Kidney tubule cell (primary cell): Measurements from ENCODE around the gene SEPTIN10.
A peak's percentile ranks its signal among the peaks of the same experiment; 100 is the strongest.
"Not testable (repeated sequence)": the region's sequence is repeated elsewhere in the genome, so short reads cannot be mapped to it uniquely, and the experiment has no call there.

Experiments
- DNase-seq: peaks from one replicate; pipeline ENCODE4 v3.0.0-alpha.2; 2018; ENCODE audit warnings: low spot score

The SEPTIN10 gene

GRCh38 chr2:109613922-109614714 is at the start of gene SEPTIN10, which contains the start of gene SOWAHC:
TSS of gene SEPTIN10 (minus strand) at chr2:109613966. CDS start at chr2:109613827, 139 bp downstream.
TSS of gene SOWAHC (plus strand) at chr2:109614364. CDS start at chr2:109614490, 126 bp downstream.
- peak; percentile 100 for DNase-seq

GRCh38 chr2:109662889-109663288 is 49.1 kb upstream of the SEPTIN10 start:
- no peak for DNase-seq

DNA sequence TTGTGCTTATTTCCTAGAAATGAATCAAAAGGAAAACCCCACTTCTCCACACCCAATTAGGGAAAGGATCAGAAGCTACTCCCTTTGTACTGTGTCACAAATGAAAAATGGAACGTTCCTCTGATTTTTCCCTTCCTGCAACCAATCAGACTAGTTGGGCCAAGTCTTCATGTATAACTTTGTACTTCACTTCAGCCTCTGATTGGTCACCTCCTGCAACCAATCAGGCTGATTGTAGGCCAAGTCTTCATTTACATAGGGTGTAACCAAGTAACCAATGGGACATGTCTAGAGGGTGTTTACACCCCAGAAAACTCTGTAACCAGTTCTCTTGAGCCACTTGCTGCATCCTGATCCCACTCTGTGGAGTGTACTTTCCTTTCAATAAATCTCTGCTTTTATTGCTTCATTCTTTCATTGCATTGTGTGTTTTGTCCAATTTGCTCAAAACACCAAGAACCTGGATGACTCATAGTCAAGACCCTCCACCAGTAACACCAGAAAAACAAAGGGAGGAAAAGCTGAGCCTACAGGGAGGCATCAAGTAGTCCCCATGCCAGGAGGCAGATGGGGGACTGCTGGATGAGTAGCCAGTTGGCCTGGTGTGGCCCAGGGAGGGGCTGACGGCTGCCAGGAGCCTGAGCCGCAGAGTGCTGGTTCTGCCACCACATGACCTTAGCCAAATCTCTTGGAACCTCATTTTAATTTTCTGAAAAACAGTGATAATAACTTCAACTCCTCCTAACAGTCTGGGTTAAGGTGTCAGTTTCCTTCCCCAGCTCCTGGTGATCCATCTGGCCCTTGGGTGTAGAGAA is 46.5 kb upstream of the SEPTIN10 start:
- DNase-seq: no peak

GRCh38 chr2:109659396-109660045 is 45.8 kb upstream of the SEPTIN10 start:
- DNase-seq: no peak

- no peak for DNase-seq
Measured at GRCh38 chr2:109655287-109655686, 41.5 kb upstream of the SEPTIN10 start.

DNA sequence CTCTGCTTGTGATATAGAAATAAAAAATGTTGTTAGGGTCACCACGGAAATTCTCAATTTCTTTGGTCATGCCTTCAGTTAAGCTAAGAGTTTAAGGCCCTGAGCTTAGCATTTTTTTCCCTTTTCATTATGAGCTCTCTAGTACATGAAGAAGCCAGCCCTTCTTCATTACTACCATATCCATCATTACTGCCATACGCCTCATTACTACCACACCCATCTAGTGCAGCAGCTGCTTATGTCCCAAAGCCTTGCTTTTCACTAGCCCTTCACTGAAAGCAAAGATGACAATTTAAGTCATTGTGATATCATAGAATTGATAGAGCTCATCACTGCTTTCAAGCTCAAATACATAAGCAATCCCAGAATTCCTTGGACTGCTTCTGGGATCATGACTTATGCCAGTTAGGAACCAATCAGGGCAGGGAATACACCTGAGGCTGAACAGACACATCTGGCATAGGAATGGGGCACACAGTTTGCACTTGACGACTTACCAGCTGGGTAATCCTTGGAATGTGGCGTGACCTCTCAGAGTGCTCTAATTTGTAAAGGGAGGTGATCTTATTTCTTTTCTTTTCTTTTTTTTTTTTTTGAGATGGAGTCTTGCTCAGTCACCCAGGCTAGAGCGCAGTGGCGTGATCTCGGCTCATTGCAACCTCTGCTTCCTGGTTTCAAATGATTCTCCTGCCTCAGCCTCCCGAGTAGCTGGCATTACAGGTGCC is 40.7 kb upstream of the SEPTIN10 start:
- DNase-seq: no peak

DNA sequence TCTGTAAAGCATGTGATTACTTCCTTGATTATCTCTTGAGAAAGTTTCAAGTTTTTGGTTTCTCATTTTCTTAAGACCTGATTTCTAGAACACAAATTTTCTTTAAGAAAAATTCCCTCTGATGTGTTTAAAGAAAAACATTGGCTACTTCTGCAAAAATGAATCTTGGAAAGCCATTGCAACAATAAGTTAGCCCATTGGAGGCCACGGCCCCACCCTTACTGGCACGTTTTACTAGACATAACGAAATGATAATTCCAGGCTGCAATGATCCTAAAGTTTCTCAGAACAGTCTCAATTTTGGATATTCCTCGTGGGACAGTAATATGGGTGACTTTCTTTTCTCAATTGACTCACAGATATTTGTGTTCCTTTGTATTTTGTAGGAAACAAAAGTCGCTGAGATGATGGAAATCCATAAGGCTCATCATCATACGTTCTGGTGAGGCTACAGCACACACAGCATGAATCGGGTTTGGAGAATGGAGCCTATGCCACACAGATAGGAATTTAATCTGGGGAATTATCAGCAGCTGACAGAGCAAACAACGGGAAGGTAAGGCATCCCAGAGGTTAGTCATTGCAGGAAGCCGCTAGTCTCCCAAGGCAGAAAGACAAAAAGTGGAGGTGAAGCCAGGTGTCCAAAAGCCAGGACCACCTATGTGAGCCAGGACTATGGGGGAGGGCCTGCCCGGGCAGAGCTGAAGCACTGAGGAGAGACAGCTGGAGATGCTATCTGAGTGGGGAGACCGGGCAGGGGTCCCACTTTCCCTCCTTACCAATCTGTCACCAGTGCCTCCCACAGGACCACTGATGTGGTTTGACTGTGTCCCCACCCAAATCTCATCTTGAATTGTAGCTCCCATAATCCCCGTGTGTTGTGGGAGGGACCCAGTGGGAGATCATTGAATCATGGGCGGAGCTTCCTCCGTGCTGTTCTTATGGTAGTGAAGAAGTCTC is 36.2 kb upstream of the SEPTIN10 start:
- no peak for DNase-seq

GRCh38 chr2:109648041-109648527 is 34.3 kb upstream of the SEPTIN10 start:
- DNase-seq: no peak

DNA sequence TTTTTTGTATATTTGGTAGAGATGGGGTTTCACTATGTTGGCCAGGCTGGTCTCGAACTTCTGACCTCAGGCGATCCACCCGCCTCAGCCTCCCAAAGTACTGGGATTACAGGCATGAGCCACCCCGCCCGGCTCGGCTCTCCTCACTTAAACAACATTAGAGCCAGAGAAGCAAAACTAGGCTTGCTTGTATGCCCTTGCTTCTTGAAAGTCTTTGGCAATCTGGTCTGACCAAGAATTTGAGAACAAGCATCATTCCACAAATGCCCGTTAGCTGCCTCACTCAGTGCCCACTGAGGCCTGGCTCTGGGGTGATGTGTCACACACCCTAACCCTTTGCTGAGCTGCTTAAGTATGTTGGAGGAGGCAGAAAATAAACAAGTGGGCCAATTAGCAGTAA is 33.9 kb upstream of the SEPTIN10 start:
- DNase-seq: peak; percentile 71

DNA sequence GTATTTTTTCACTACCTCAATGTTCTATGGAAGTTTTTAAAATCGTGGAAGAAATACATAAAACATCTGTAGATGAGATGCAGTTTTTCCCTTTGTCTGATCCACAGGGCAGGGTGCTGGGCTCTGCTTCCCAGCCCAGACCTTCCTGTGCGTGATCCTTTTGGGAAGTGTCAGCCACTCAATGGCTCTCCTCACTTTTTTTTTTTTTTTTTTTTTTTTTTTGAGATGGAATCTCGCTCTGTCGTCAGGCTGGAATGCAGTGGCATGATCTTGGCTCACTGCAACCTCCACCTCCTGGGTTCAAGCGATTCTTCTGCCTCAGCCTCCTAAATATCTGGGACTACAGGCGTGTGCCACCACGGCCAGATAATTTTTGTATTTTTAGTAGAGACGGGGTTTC is 33.2 kb upstream of the SEPTIN10 start:
- no peak for DNase-seq

DNA sequence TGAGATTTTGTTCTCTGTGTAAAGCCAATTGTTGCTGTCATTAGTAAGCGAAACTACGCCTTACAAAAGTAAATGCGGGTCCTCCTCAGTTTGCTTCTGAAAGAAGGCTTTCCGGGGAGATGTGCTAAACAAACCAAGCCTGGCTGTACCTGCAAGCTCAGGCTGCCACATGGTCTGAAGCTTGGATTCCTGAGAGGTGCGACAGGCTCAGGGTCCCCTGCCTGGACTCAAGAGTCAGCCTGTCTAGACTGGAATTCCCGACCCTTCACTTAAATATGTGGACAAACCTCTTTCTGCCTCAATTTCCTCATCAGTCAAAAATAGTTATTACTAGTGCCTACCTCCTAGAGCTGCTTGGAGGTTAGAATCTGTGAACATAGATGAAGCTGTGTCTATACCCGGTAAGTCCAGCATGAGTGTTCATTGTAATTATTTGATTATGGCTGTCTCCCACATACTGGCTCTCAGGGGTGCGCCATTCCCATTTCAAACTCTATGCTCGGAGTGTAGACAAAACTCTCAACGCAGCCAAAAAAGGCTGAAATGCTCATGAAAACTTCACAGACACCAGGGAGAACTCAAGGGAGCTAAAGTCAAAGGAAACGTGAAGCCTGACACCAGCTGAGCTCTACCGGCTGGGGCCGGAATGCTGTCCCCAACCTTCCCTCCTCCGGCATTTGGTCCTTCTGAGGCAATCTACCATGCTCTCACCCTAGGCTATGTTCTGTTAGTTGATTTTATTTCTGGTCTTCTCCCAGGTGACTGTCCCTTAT is 31.8 kb upstream of the SEPTIN10 start:
- no peak for DNase-seq

DNA sequence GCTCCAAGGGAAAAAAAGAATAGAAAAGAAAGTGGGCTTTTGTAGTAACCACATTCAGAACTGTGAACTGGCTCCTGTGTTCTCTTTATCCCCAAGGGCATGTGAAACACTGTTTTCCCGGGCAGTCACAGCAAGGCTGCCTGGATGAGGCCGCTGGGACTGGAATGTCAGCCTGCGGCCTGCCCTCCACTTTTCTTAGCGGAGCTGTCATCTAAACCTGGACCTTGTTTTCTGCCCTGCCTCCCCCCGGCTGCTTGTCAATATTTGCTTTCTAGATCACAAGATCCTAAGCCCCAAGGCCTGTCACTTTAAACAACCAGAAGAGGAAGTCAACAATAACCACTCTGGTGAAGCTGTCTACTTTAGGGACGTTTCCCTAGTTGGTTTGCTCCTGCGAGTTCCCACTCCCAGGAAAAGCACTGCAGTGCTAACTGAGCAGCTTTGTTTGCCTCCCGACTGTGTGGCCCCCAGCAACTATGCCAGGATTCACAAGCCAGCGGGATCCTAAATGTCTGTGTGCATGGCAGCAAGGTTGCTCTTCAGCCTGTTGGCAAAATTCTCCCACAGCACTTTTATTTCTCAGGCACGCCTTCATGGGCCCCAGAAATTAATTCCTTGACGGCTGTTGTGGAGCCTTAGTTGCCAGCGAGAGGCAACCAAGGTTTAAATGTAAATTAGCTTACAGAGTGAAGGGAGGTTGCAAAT is 31.0 kb upstream of the SEPTIN10 start:
- DNase-seq: peak; percentile 19

DNA sequence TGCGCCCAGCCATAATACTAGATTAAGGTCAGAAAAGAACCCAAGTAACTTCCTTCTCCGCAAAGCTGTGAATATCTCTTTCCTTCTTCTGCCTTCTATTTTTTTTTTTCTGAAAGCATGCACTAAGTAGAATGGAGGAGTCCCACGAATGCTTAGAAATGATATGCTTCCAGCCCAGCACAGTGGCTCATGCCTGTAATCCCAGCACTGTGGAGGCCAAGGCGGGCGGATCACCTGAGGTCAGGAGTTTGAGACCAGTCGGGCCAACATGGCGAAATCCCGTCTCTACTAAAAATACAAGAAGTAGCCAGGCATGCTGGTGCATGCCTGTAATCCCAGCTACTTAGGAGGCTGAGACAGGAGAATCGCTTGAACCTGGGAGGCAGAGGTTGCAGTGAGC is 26.2 kb upstream of the SEPTIN10 start:
- DNase-seq: not testable (repeated sequence)

DNA sequence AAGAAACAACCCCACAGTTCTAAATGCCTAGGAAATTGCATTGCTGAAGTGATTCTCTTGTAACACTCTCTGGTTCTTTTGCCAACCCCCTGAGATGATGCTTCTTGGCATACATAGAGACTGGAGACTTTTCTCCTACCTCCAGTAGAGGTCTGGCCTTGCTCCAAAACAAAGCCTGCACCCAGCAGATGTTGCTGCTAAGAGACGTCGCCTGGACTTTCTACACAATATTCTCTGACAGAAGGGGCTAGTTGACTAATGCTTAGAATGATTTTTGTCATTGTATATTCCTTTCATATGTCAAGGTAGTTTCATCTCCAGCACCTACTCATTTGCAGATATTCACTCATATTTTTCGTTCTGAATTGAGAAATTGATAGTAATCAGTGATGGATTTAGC is 25.0 kb upstream of the SEPTIN10 start:
- no peak for DNase-seq

- DNase-seq: no peak
Measured at GRCh38 chr2:109637749-109638570, 24.2 kb upstream of the SEPTIN10 start.

DNA sequence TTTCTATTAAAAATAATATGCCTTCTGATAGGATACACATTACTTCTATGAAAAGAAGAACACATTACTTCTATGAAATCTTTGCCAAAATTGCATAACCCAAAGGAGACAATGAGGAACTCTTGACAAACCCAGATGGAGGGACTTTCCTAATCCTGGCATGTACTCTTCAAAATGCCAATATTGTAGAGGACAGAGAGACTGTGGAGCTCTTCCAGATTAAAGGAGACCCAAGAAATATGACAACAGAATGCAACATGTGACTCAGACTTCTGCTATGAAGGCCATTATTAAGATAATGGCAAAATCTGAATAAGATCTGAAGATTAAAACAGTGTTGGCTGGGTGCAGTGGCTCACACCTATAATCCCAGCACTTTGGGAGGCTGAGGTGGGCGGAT is 22.6 kb upstream of the SEPTIN10 start:
- no peak for DNase-seq

GRCh38 chr2:109635426-109636304 is 21.9 kb upstream of the SEPTIN10 start:
- DNase-seq: no peak
